AG09309 (cell line): Measurements from ENCODE around the gene AFF3.
"Not testable (repeated sequence)": the region's sequence is repeated elsewhere in the genome, so short reads cannot be mapped to it uniquely, and the experiment has no call there.

Experiments
- DNase-seq: peaks from one replicate; pipeline ENCODE4 v3.0.0-alpha.2; 2010; ENCODE audit warnings: low read depth
- H3K4me3 ChIP-seq: 2 replicates; pipeline ENCODE4 v1.5.1; 2011; ENCODE audit warnings: mild to moderate bottlenecking, low read depth, low read length, moderate library complexity; ENCODE audit not compliant: control insufficient read depth
- TF ChIP-seq, protein P1 (sequence below): IDR thresholded peaks from 2 replicates; pipeline ENCODE4 v1.5.1; 2011; ENCODE audit warnings: mild to moderate bottlenecking, low read depth, low read length, inconsistent platforms; ENCODE audit not compliant: insufficient read depth, control insufficient read depth; ENCODE audit errors: missing control alignments

The AFF3 gene

DNA sequence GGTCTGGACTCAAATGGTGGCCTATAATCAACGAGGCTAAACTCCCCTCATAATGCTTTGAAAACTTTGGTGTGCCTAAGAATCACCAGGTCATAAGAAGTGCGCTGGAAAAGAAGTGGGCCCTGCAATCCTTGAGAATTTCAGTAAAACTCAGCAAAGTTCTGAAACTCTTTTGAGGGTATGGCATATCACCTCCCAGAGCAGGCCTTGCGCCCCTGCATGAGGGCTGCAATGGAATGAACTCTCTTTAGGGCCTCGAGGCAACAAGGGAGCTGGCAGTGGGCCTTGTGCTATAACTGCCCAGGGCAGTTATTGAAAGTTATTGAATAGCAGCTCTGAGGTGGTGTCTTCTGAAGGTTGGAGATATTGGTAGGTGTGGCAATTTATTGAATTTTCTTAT is 34.5 kb upstream of the AFF3 start:
- no peak for DNase-seq
- no peak overlapping the region for H3K4me3 ChIP-seq
- TF ChIP-seq, protein P1, sequence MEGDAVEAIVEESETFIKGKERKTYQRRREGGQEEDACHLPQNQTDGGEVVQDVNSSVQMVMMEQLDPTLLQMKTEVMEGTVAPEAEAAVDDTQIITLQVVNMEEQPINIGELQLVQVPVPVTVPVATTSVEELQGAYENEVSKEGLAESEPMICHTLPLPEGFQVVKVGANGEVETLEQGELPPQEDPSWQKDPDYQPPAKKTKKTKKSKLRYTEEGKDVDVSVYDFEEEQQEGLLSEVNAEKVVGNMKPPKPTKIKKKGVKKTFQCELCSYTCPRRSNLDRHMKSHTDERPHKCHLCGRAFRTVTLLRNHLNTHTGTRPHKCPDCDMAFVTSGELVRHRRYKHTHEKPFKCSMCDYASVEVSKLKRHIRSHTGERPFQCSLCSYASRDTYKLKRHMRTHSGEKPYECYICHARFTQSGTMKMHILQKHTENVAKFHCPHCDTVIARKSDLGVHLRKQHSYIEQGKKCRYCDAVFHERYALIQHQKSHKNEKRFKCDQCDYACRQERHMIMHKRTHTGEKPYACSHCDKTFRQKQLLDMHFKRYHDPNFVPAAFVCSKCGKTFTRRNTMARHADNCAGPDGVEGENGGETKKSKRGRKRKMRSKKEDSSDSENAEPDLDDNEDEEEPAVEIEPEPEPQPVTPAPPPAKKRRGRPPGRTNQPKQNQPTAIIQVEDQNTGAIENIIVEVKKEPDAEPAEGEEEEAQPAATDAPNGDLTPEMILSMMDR, result no peak

DNA sequence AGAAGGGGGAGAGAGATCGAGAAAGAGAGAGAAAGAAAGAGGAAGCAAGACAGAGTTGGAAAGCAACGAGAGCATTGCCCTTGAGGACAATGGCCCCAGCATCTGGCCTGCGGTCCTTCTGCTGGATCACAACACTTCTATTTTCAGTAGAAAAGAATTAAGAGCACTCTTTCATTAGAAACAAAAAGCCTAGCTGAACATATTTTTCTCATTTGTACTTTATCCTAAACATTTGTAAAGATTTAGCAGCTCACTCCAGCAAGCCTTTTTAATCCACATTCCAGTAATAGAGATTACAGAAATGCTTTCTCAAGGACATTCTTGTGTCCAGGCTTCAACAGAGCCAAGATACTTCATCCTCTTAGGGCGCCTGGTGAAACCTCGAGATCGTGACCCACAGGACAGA is 31.6 kb upstream of the AFF3 start:
- TF ChIP-seq, protein P1, result no peak
- H3K4me3 ChIP-seq, result no peak overlapping the region

DNA sequence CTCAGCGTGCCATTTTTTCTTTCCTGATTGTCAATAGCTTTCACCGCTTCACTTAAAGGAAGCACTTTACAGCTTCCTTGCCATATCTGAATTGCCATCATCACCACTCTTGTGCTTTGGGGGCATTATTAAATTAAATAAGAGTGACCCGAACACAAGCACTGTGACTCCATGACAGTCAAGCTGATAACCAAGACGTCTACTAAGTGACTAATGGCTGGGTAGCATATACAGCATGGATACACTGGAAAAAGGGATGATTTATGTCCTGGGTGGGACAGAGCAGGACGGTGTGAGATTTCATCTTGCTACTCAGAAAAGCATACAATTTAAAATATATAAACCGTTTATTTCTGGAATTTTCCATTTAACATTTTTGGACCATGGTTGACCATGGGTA is 24.3 kb upstream of the AFF3 start:
- no peak for DNase-seq
- no peak overlapping the region for H3K4me3 ChIP-seq
- TF ChIP-seq, protein P1, result no peak

More for the DNA sequence above, 31.6 kb upstream of the AFF3 start:
- DNase-seq, result peak; percentile 18

DNA sequence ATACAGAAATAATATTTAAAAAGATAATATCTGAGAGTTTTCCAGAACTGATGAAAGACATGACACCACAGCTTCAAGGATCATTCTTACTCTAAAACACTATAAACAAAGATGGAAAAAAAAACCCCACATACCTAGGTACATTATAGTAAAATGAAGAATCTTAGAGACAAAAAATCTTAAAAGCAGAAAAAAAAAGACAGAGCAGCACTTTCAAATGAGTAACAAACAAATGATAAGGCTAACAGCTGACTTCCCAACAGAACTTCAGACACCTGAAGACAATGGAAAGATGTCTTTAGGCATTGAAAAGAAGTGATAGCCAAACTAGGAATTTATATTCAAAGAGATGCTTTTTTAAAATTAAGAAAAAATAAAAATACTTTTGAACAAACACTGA is 21.2 kb upstream of the AFF3 start:
- no peak for DNase-seq
- TF ChIP-seq, protein P1, result no peak
- H3K4me3 ChIP-seq, result no peak overlapping the region

DNA sequence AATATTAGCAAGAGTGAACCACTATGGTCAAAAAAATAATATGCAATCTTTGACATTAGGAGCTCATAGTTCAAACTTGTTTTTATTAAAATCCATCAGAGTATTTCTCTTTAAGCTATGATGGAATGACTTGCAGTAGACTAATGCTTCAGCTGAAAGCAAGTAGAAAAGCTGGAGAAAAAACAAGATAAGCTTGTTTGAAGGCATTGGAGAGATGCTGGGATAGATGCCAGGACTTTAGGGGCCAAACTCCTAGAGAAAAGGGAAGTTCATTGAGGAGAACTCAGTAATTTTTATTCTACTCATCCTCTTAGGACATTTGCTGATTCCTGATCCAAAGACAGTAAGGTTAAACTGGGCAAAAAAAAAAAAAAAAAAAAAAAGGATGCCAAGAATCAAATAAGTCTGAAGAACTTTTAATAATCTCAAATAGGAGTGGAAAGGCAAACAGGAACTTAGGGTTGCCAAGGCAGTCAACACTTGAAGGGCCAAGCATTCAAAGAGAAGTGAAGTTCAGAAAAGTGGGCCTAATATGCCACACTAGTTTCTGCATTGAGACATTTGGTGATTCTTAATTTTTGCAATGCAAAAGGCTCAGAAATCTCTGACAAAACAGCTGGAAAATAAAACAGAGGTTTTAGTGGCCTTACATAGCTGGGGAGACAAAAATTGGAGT is 19.7 kb upstream of the AFF3 start:
- no peak overlapping the region for H3K4me3 ChIP-seq
- no peak for DNase-seq
- TF ChIP-seq, protein P1, result no peak

DNA sequence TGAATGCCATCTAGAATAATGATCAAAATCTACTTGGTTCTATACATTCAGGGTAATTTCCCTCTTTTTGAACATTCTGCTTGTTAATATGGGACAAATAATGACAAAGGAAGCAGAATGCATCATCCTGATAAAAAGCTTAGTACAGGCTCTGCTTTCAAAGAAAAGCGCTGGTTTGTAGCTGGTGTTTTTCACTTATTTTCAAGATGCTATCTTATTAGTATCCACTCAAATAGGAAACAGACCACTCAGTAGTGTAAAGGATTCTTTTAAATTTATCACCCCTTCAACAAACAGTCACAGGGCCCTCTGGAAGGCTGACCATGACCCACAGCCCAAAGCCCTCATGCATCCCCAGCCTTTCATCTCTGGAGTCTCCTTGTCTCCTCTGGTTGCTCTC is 18.0 kb upstream of the AFF3 start:
- H3K4me3 ChIP-seq, result no peak overlapping the region
- TF ChIP-seq, protein P1, result no peak
- no peak for DNase-seq

DNA sequence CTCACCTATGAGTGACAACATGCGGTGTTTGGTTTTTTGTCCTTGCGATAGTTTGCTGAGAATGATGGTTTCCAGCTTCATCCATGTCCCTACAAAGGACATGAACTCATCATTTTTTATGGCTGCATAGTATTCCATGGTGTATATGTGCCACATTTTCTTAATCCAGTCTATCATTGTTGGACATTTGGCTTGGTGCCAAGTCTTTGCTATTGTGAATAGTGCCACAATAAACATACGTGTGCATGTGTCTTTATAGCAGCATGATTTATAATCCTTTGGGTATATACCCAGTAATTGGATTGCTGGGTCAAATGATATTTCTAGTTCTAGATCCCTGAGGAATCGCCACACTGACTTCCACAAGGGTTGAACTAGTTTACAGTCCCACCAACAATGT is 9.4 kb upstream of the AFF3 start:
- not testable (repeated sequence) for H3K4me3 ChIP-seq, DNase-seq
